Stimulated activated memory B cell treated with anti-CD40 and anti-IgM and Interleukin-4, amounts not matched to agents 10 μg/mL and 1 μg/mL and 100 μg/mL, for 72 hours (primary cell): Measurements from ENCODE around the gene LYRM9.
"Not testable (repeated sequence)": the region's sequence is repeated elsewhere in the genome, so short reads cannot be mapped to it uniquely, and the experiment has no call there.

Experiments used
- ATAC-seq: fragments of 150-1000 bp; cut with Tn5 transposase; 2 replicates; pipeline ENCODE4 v1.10.0; 2021
- H3K27ac Mint-ChIP-seq: one replicate; pipeline ENCODE4 v1.8.0; 2022; ENCODE audit warnings: mild to moderate bottlenecking, mixed read lengths
- H3K27me3 Mint-ChIP-seq: one replicate; pipeline ENCODE4 v1.8.0; 2022; ENCODE audit warnings: mixed read lengths
- H3K36me3 Mint-ChIP-seq: one replicate; pipeline ENCODE4 v1.8.0; 2022; ENCODE audit warnings: mixed read lengths
- H3K4me1 Mint-ChIP-seq: one replicate; pipeline ENCODE4 v1.8.0; 2022; ENCODE audit warnings: mixed read lengths
- H3K4me3 Mint-ChIP-seq: one replicate; pipeline ENCODE4 v1.8.0; 2022; ENCODE audit warnings: mild to moderate bottlenecking, moderate library complexity, mixed read lengths
- H3K9me3 Mint-ChIP-seq: one replicate; pipeline ENCODE4 v1.8.0; 2022; ENCODE audit warnings: mixed read lengths

LYRM9 gene

DNA sequence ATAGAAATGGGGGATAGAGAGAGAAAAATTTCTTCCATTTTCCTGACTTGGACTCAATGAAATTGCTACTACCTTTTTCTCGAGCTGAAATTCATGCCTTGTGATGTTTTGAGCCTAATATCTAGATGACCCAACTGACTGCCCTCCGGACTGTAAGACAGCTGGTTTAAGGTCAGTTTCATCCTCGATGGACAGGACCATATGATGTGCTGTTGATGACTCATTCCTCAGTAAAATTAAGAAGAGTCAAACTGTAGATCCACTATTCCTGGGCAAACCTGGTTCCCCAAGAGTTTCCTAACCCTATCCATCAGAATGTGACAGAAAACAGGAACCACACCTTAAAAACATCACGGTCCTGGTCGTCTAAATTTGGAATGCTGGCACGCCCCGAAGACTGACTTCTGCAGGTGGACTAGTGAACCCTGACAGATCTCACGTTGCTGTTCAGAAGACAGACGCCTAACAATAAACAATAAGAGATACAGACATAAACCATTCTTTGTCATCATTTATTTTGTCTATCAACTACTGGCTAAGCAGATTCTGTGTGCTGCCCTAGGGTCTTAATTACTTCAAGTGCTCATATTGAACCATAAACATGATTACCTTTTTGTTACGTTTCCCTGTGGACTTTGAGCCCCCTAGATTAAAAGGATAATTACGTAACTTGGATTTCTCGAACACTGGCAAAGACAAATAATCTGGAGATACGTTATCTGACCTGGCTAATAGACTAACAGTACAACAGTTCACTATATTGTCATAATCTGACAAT lies 47.7 kb downstream of the LYRM9 start:
- Mint-ChIP-seq H3K4me3 (no peak overlapping the region), H3K27ac (no peak overlapping the region)
- no peak for ATAC-seq

GRCh38 chr17:27840688-27841087 lies 52.5 kb downstream of the LYRM9 start:
- H3K9me3 Mint-ChIP-seq, result no peaks in the 10 kb centered on the region
- peaks cover 10% of the 10 kb centered on the region for H3K4me1 Mint-ChIP-seq
- no peaks in the 10 kb centered on the region for H3K36me3 Mint-ChIP-seq
- H3K4me3 Mint-ChIP-seq, result no peak overlapping the region
- peaks cover 8% of the 10 kb centered on the region for H3K27me3 Mint-ChIP-seq
- ATAC-seq, result no peak
- H3K27ac Mint-ChIP-seq, result no peak overlapping the region

More for the DNA sequence above, 47.7 kb downstream of the LYRM9 start:
- Mint-ChIP-seq H3K4me1 (peaks cover 15% of the 10 kb centered on the region), H3K9me3 (no peaks in the 10 kb centered on the region), H3K36me3 (no peaks in the 10 kb centered on the region), H3K27me3 (peaks cover 19% of the 10 kb centered on the region)

DNA sequence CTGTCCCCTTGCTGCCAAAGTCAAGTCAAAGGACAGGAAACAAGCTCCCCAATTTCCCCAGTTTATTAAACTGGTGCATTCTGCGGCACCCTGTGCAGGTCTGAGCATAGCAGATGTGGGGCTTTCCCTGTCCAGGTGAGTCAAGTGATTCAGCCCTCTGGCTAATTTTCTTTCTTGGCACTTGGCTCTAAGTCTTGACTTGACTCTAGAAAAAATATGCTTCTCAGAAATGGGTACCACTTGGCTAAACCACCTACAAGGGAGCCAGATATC lies 52.8 kb downstream of the LYRM9 start:
- H3K27ac Mint-ChIP-seq, H3K9me3 Mint-ChIP-seq, ATAC-seq, H3K36me3 Mint-ChIP-seq, H3K27me3 Mint-ChIP-seq, H3K4me3 Mint-ChIP-seq, H3K4me1 Mint-ChIP-seq: not testable (repeated sequence)

GRCh38 chr17:27839571-27840405 lies 53.4 kb downstream of the LYRM9 start:
- not testable (repeated sequence) for H3K4me3 Mint-ChIP-seq, H3K4me1 Mint-ChIP-seq, ATAC-seq, H3K36me3 Mint-ChIP-seq, H3K27ac Mint-ChIP-seq, H3K9me3 Mint-ChIP-seq, H3K27me3 Mint-ChIP-seq

- not testable (repeated sequence) for H3K27ac Mint-ChIP-seq, H3K36me3 Mint-ChIP-seq, ATAC-seq, H3K9me3 Mint-ChIP-seq, H3K4me1 Mint-ChIP-seq, H3K27me3 Mint-ChIP-seq, H3K4me3 Mint-ChIP-seq
These were observed 54.6 kb downstream of the LYRM9 start for GRCh38 chr17:27838607-27839006.

GRCh38 chr17:27837769-27838168 lies 55.4 kb downstream of the LYRM9 start:
- not testable (repeated sequence) for ATAC-seq, H3K4me3 Mint-ChIP-seq, H3K9me3 Mint-ChIP-seq, H3K4me1 Mint-ChIP-seq, H3K27ac Mint-ChIP-seq, H3K27me3 Mint-ChIP-seq, H3K36me3 Mint-ChIP-seq

DNA sequence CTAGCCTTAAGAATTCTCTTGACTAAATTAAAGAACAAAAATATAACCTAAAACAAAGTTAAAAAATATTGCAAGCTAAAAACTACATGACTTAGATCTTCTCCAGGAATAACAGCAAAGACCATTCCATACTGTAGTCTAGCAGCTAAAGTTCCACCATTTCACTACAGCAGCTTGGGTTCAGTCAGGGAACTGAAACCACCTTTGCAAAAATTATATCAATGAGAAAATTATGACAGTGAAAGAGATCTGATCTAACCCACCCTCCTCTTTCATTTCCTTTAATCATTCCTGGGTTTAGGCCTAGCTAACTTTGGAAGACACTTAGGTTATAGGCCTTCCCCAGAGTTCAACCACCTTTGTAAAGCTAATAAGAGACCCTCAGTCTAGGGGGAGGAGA lies 56.5 kb downstream of the LYRM9 start:
- H3K27ac Mint-ChIP-seq, result no peak overlapping the region
- H3K4me1 Mint-ChIP-seq, result peaks cover 5% of the 10 kb centered on the region
- H3K4me3 Mint-ChIP-seq, result no peak overlapping the region
- no peak for ATAC-seq
- H3K36me3 Mint-ChIP-seq, result peaks cover 6% of the 10 kb centered on the region
- peaks cover 8% of the 10 kb centered on the region for H3K27me3 Mint-ChIP-seq
- peaks cover 3% of the 10 kb centered on the region for H3K9me3 Mint-ChIP-seq

GRCh38 chr17:27834571-27834970 lies 58.6 kb downstream of the LYRM9 start:
- Mint-ChIP-seq H3K27me3 (no peaks in the 10 kb centered on the region), H3K9me3 (peaks cover 3% of the 10 kb centered on the region), H3K36me3 (peaks cover 6% of the 10 kb centered on the region), H3K27ac (no peak overlapping the region), H3K4me3 (no peak overlapping the region), H3K4me1 (peaks cover 5% of the 10 kb centered on the region)
- no peak for ATAC-seq

- no peak for ATAC-seq
- Mint-ChIP-seq H3K36me3 (peaks cover 6% of the 10 kb centered on the region), H3K27me3 (no peaks in the 10 kb centered on the region), H3K27ac (no peak overlapping the region), H3K4me1 (peaks cover 5% of the 10 kb centered on the region), H3K4me3 (no peak overlapping the region), H3K9me3 (peaks cover 3% of the 10 kb centered on the region)
These were observed 60.3 kb downstream of the LYRM9 start for GRCh38 chr17:27832831-27833230.

DNA sequence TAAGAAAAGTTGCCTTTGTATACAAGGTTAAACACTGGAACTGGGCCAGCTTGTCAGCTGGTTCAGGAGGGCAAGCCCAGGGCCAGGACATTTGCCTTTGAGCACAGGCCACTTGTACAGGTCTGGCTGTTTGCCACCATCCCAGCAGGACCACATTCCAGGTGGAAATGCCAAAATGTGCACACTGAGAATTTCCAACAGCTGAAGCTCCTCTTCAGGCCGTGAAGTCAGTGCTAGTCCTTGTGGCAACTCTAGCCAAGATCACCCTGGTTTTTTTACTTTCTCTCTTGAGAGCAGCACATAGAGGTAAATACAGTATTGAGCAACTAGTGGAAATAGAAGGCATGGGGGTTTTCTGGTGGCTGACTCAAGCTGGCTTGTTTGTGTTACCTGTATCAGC lies 63.3 kb downstream of the LYRM9 start:
- not testable (repeated sequence) for ATAC-seq, H3K4me3 Mint-ChIP-seq, H3K27ac Mint-ChIP-seq, H3K4me1 Mint-ChIP-seq, H3K9me3 Mint-ChIP-seq, H3K36me3 Mint-ChIP-seq, H3K27me3 Mint-ChIP-seq

DNA sequence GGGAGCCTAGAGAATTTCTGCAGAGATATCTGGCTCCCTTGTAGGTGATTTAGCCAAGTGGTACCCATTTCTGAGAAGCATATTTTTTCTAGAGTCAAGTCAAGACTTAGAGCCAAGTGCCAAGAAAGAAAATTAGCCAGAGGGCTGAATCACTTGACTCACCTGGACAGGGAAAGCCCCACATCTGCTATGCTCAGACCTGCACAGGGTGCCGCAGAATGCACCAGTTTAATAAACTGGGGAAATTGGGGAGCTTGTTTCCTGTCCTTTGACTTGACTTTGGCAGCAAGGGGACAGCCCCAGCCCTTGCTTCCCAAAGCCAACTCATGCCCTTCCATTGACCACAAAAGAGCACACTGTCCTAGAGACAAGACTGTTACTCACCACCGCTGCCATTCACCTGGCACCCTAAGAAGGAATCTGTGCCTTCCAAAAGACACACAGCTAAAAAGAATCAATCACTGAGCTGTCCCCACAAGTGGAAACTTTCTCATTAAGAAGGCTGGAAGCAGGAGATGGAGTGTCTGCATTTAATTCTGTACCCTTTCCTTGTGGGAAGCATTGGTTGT lies 63.9 kb downstream of the LYRM9 start:
- not testable (repeated sequence) for H3K4me3 Mint-ChIP-seq, H3K27ac Mint-ChIP-seq, ATAC-seq, H3K36me3 Mint-ChIP-seq, H3K4me1 Mint-ChIP-seq, H3K27me3 Mint-ChIP-seq, H3K9me3 Mint-ChIP-seq
